Measurements from ENCODE around the gene RNF38.

- no peak for TF ChIP-seq EZH2 (IDR thresholded peaks at IDR 0.05; ENCODE audit: insufficient read depth, poor library complexity, severe bottlenecking)
- no peak for TF ChIP-seq EZH2phosphoT487 (IDR thresholded peaks at IDR 0.05; ENCODE audit: insufficient read depth, low read depth)
These were observed 1.2 kb upstream of the RNF38 start for GRCh38 chr9:36401164-36401740.
